Activated CD8-positive, alpha-beta memory T cell treated with anti-CD3 and anti-CD28 coated beads for 36 hours (primary cell): ENCODE results near the gene SCARF1. TPM values are rescaled to one million over a fixed set of nuclear protein-coding genes. Genes with fewer than 3 reads are reported as not detected.

ENCODE experiments used
- CTCF ChIA-PET: fragments of 350-600 bp; sonication (Branson Sonifier 250); formaldehyde crosslinking; loops from one replicate; lab custom pipeline; 2021; ENCODE audit warnings: antibody characterized with exemption; lab: Charles Lee
- POLR2A ChIA-PET: fragments of 350-600 bp; sonication (Branson Sonifier 250); formaldehyde crosslinking; loops from one replicate; lab custom pipeline; 2021; ENCODE audit warnings: antibody characterized with exemption; lab: Charles Lee
- total RNA-seq, 2 experiments: library from RNA; stranded (reverse); gene quantifications; one replicate each; pipeline ENCODE4 v1.2.3, GENCODE V29; 2021

The SCARF1 gene
- total RNA-seq, 2 experiments from 2014 or later, result 1.4 to 1.6 TPM

GRCh38 chr17:1635675-1636465 lies 9.7 kb downstream of the SCARF1 start:
- ChIA-PET POLR2A (no interaction called here), CTCF (interaction anchor here (0.7 to 1.0 kb wide), 2 partner anchors 23 to 62 kb away, joined by 3 to 4 read pairs; no protein-coding TSS in a partner anchor)

DNA sequence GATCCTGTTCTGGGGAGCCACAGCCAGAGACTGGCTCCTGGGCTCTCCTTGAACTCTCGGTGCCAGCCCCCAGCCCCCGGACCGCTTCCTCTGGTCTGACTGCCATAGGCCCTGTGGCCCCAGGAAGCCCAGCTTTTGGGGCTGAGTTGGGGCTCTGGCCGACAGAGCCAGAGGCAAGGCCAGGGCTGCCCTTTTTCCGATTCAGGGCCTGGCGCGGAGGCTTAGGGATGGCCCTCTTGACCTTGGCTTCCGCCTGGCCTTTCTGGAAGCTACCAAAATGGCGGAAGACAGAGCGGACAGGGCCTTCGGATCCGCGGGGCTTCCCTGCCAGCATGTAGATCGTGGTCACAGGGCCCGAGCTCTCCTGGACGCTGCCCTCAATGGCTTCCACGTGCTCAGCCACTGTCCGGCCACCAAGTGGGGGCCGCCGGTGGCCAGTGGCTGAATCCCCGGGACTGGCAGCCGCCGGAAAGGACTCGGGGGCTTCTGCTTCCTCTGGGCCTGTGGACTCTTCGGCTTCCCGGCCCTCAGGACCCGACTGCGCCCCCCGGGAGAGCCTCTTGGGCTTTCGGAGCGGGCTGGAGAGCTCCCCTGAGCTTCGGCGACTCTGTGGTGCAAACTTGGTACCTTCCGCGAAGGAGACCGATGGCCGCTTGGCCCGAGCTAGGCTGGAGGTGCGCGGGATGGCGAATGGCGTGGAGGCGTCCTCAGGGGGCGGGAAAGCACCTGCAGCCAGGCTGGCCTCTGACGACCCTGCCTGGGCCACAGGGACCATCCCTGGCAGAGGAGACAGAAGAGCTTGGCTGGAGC lies 10.5 kb downstream of the SCARF1 start:
- ChIA-PET POLR2A (no interaction called here), CTCF (interaction anchor here (0.7 to 1.0 kb wide), 2 partner anchors 22 to 61 kb away, joined by 3 to 4 read pairs; no protein-coding TSS in a partner anchor)

- POLR2A ChIA-PET, result interaction anchor here (0.6 to 1.7 kb wide), 4 partner anchors 23 to 705 kb away, joined by 3 to 16 read pairs (median 9); no protein-coding TSS in a partner anchor
- CTCF ChIA-PET, result interaction anchor here (0.5 to 9.9 kb wide), 18 partner anchors 9 to 479 kb away, joined by 3 to 165 read pairs (median 5); partner anchors contain the start of genes INPP5K and PITPNA
Measured at GRCh38 chr17:1630662-1631061, 14.9 kb downstream of the SCARF1 start.

- CTCF ChIA-PET, result interaction anchor here (0.5 to 9.9 kb wide), 28 partner anchors 9 to 480 kb away, joined by 3 to 165 read pairs (median 4); partner anchors contain the start of genes INPP5K, PITPNA, RILP and SCARF1
- POLR2A ChIA-PET, result interaction anchor here (0.6 to 1.7 kb wide), 3 partner anchors 22 to 891 kb away, joined by 3 to 16 read pairs (median 10); no protein-coding TSS in a partner anchor
Measured at GRCh38 chr17:1629504-1630310, 15.8 kb downstream of the SCARF1 start.

GRCh38 chr17:1628856-1629503 lies 16.6 kb downstream of the SCARF1 start:
- ChIA-PET CTCF (interaction anchor here (0.8 to 9.9 kb wide), 19 partner anchors 11 to 304 kb away, joined by 3 to 165 read pairs (median 4); partner anchors contain the start of genes INPP5K, PITPNA, RILP and SCARF1), POLR2A (interaction anchor here (0.6 to 1.7 kb wide), 3 partner anchors 21 to 892 kb away, joined by 3 to 16 read pairs (median 10); no protein-coding TSS in a partner anchor)

GRCh38 chr17:1627982-1628855 lies 17.3 kb downstream of the SCARF1 start, which contains the start of gene SLC43A2:
SLC43A2 (minus strand) TSS chr17:1628834; CDS start chr17:1627874, 960 bp downstream.
- ChIA-PET CTCF (interaction anchor here (2.0 to 9.9 kb wide), 6 partner anchors 12 to 263 kb away, joined by 8 to 165 read pairs (median 22); partner anchors contain the start of genes RILP and SCARF1), POLR2A (no interaction called here)

DNA sequence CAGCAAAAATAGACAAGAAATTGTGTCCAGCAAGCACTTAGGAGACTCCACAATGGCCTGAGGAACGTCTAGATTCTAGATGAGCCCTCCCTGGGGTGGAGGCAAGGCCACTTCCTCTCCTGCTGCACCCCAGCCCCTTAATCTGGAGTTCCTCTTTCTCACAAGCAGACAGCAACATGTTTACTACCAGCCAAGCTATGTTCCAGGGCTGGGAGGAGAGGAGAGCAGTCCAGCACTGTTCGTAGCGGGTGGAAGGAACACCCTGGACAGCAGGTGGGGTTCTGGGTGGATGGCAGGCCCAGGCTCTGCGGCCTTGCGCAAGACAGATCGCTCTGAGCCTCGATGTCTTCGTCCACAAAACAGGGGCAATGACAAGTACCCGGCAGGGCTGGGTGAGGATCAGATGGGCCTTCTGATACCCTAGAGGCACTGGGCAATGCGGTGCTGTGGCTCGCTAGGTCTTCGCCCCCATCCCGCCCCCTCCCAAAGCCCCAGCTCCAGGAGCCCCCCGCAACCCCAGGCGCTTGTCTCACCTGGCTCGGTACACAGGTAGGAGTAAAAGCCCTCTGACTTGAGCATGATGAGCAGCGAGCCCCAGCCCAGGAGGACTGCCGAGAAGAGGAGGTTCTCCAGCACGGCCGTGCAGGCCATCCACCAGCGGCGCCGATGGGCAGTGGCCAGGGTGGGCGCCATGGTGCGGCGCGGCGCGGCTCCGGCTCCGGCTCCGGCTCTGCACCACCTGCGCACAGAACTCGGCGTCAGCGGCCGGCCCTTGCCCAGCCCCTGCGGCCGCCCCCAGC lies 18.1 kb downstream of the SCARF1 start:
- ChIA-PET POLR2A (no interaction called here), CTCF (interaction anchor here (3.2 to 9.9 kb wide), 2 partner anchors 20 to 52 kb away, joined by 22 to 165 read pairs; partner anchors contain the start of genes RILP and SCARF1)

DNA sequence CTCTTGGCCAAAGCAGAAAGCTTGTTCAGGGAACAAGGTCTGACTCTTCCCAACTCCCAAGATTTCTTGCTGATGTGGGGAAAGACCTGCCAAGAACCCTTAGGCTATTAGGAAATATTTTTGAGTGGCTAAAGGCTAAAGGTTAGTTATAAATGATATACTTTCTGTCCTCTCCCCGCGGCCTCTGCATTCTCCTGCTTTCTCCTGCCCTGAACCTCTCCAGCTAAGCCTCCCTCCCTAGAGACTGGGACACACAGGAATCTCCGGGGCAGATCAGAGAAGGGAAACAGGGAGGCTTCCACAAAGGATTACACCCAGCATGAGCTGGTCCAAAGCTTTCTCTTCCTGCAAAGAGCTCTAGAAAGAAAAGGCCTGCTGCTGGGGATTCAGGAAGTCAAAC lies 19.2 kb downstream of the SCARF1 start:
- CTCF ChIA-PET, result interaction anchor here (0.7 to 9.9 kb wide), 2 partner anchors 11 to 51 kb away, joined by 3 to 165 read pairs; no protein-coding TSS in a partner anchor
- POLR2A ChIA-PET, result no interaction called here

GRCh38 chr17:1625581-1625980 lies 20.0 kb downstream of the SCARF1 start:
- ChIA-PET CTCF (interaction anchor here (0.7 to 9.9 kb wide), 3 partner anchors 10 to 51 kb away, joined by 3 to 165 read pairs (median 3); partner anchors contain the start of gene RILP), POLR2A (no interaction called here)

- CTCF ChIA-PET, result interaction anchor here (1.1 to 9.9 kb wide), 2 partner anchors 24 to 50 kb away, joined by 3 to 165 read pairs; partner anchors contain the start of gene RILP
- POLR2A ChIA-PET, result no interaction called here
Measured at GRCh38 chr17:1625053-1625452, 20.5 kb downstream of the SCARF1 start.

DNA sequence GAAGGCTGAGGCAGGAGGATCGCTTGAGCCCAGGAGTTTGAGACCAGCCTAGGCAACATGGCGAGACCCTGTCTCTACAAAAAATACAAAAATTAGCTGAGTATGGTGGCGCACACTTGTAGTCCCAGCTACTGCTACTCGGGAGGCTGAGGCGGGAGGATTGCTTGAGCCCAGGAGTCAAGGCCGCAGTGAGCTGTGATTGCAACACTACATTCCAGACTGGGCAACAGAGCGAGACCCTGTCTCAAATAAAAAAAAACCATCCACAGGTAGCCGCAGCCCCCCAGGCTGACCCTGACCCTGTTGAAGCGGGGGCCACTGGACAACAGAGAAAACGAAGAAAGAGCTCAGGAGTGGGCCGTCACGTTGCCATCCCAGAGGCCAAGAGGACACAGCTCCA lies 20.9 kb downstream of the SCARF1 start:
- ChIA-PET CTCF (interaction anchor here (1.1 to 9.9 kb wide), 2 partner anchors 25 to 50 kb away, joined by 3 to 165 read pairs; partner anchors contain the start of gene RILP), POLR2A (no interaction called here)

- POLR2A ChIA-PET, result no interaction called here
- CTCF ChIA-PET, result interaction anchor here (0.8 kb wide), 1 partner anchor 28 kb away, joined by 3 read pairs; no protein-coding TSS in a partner anchor
Measured at GRCh38 chr17:1623057-1623630, 22.4 kb downstream of the SCARF1 start.

- ChIA-PET POLR2A (no interaction called here), CTCF (interaction anchor here (0.6 to 1.1 kb wide), 2 partner anchors 9 to 731 kb away, joined by 3 to 6 read pairs; no protein-coding TSS in a partner anchor)
Measured at GRCh38 chr17:1621273-1621954, 24.1 kb downstream of the SCARF1 start.

GRCh38 chr17:1620486-1620885 lies 25.0 kb downstream of the SCARF1 start:
- POLR2A ChIA-PET, result no interaction called here
- CTCF ChIA-PET, result interaction anchor here (1.1 kb wide), 1 partner anchor 10 kb away, joined by 6 read pairs; no protein-coding TSS in a partner anchor
